PC-3 (cell line): ENCODE measurements around the gene SYNPO2L. TPM values are rescaled to one million over a fixed set of nuclear protein-coding genes. Genes with fewer than 3 reads are reported as not detected.

ENCODE experiments used
- total RNA-seq: library from RNA; depleted of rRNA; stranded (reverse); fragments of >200 nt; gene quantifications from 2 replicates; pipeline ENCODE4 v1.2.3, GENCODE V29; 2014; rRNA removed

SYNPO2L gene
- total RNA-seq, 1 experiment from 2014 or later, result not detected

Other genes starting within 250 kb of the SYNPO2L start
- gene ANXA7, start 242.0 kb downstream of the SYNPO2L start, total RNA-seq, result 478 and 561 TPM in 2 replicates
- gene MSS51, start 222.5 kb downstream of the SYNPO2L start, total RNA-seq, result 3.2 and 3.5 TPM in 2 replicates
- 43.8 and 66.5 TPM in 2 replicates for gene PPP3CB, start 160.0 kb downstream of the SYNPO2L start, total RNA-seq
- gene USP54, start 64.7 kb downstream of the SYNPO2L start, total RNA-seq, result 40.5 and 43.7 TPM in 2 replicates
- 0.17 TPM in 1 of 2 replicates, not detected in the other for gene MYOZ1, start 14.6 kb downstream of the SYNPO2L start, total RNA-seq
- gene AGAP5, start 42.1 kb upstream of the SYNPO2L start, total RNA-seq, result 15.0 and 18.2 TPM in 2 replicates
- gene SEC24C, start 88.3 kb upstream of the SYNPO2L start, total RNA-seq, result 285 and 325 TPM in 2 replicates
- 199 and 238 TPM in 2 replicates for gene CHCHD1, start 126.0 kb upstream of the SYNPO2L start, total RNA-seq
- 152 and 173 TPM in 2 replicates for gene ZSWIM8, start 129.6 kb upstream of the SYNPO2L start, total RNA-seq
- gene NDST2, start 155.6 kb upstream of the SYNPO2L start, total RNA-seq, result 53.0 and 89.9 TPM in 2 replicates
- gene CAMK2G, start 218.5 kb upstream of the SYNPO2L start, total RNA-seq, result 170 and 179 TPM in 2 replicates